B cell (primary cell): ENCODE results near the gene TTLL1. TPM values are rescaled to one million over a fixed set of nuclear protein-coding genes. Genes with fewer than 3 reads are reported as not detected.

Experiments
- ATAC-seq: fragments of 200-7000 bp; cut with Tn5 transposase; one replicate; pipeline ENCODE4 v1.10.0; 2021; ENCODE audit warnings: low read depth, mild to moderate bottlenecking, moderate number of reproducible peaks, moderate library complexity
- CTCF ChIA-PET: fragments of 350-600 bp; sonication (Branson Sonifier 250); formaldehyde crosslinking; loops from one replicate; lab custom pipeline; 2021; ENCODE audit warnings: antibody characterized with exemption, inconsistent platforms; lab: Charles Lee
- POLR2A ChIA-PET: fragments of 350-600 bp; sonication (Branson Sonifier 250); formaldehyde crosslinking; loops from one replicate; lab custom pipeline; 2021; ENCODE audit warnings: antibody characterized with exemption; lab: Charles Lee
- DNase-seq: peaks from one replicate; pipeline ENCODE4 v3.0.0; 2013
- H2AFZ ChIP-seq: 2 replicates; pipeline ENCODE4 v1.6.1; 2012; ENCODE audit warnings: mild to moderate bottlenecking, low read depth, low read length; ENCODE audit not compliant: insufficient read depth, poor library complexity, severe bottlenecking
- H3K27ac ChIP-seq, 2 donors: 1 replicate in 1 of 2; 2 replicates in 1 of 2; pipeline ENCODE4 v1.5.1; 2012 to 2013; ENCODE audit warnings: low read length in 2 of 2, mild to moderate bottlenecking in 2 of 2, moderate library complexity in 1 of 2
- H3K27me3 ChIP-seq, 4 experiments: fragments of 200-600 bp in 1 of 4; sonication (generic) in 1 of 4; replicated peaks in 1 of 4; 1 replicate in 2 of 4; 2 replicates in 2 of 4; pipeline versions ENCODE4 v1.6.1 to v1.7.0; 2013 to 2016; ENCODE audit warnings: low read length in 3 of 4, mild to moderate bottlenecking in 2 of 4, mixed read lengths in 1 of 4, moderate library complexity in 1 of 4; ENCODE audit not compliant: insufficient read depth in 4 of 4, control insufficient read depth in 3 of 4; ENCODE audit errors: control extremely low read depth in 1 of 4
- H3K36me3 ChIP-seq, 2 experiments: replicated peaks in 1 of 2; 1 replicate in 1 of 2; 2 replicates in 1 of 2; pipeline versions ENCODE4 v1.6.1 to v1.7.1; 2013; ENCODE audit warnings: low read length in 1 of 2; ENCODE audit not compliant: insufficient read depth in 2 of 2, control insufficient read depth in 1 of 2; ENCODE audit errors: control extremely low read depth in 1 of 2, extremely low read depth in 1 of 2
- H3K4me1 ChIP-seq, 2 donors: fragments of 200-600 bp in 1 of 2; sonication (generic) in 1 of 2; 1 replicate in 1 of 2; 2 replicates in 1 of 2; pipeline versions ENCODE4 v1.5.1 to v1.6.1; 2013 to 2017; ENCODE audit warnings: low read length in 2 of 2; ENCODE audit not compliant: control insufficient read depth in 2 of 2, insufficient read depth in 2 of 2
- H3K4me2 ChIP-seq: replicated peaks from 2 replicates; pipeline ENCODE3; 2012; ENCODE audit warnings: mild to moderate bottlenecking, low read depth, low read length; ENCODE audit not compliant: poor library complexity, severe bottlenecking
- H3K4me3 ChIP-seq, 5 experiments: fragments of 200-600 bp in 1 of 5; sonication (generic) in 1 of 5; 1 replicate in 3 of 5; 2 replicates in 2 of 5; pipeline versions ENCODE4 v1.5.1 to v1.7.0; 2011 to 2016; ENCODE audit warnings: low read length in 4 of 5, mild to moderate bottlenecking in 4 of 5, low read depth in 2 of 5, control low read depth in 1 of 5, moderate library complexity in 1 of 5; ENCODE audit not compliant: insufficient read depth in 1 of 5; ENCODE audit errors: control extremely low read depth in 1 of 5, extremely low read depth in 1 of 5
- H3K79me2 ChIP-seq: fragments of 200-600 bp; sonication (generic); one replicate; pipeline ENCODE4 v1.6.0; 2016; ENCODE audit warnings: low read length; ENCODE audit not compliant: control insufficient read depth, insufficient read depth
- H3K9ac ChIP-seq: fragments of 200-600 bp; sonication (generic); 2 replicates; pipeline ENCODE4 v1.6.1; 2017; ENCODE audit warnings: mild to moderate bottlenecking, low read length, moderate library complexity
- H3K9me3 ChIP-seq, 3 donors: one replicate each; pipeline versions ENCODE4 v1.6.1 to v1.7.1; 2013; ENCODE audit warnings: low read length in 2 of 3; ENCODE audit not compliant: control insufficient read depth in 2 of 3, insufficient read depth in 1 of 3; ENCODE audit errors: control extremely low read depth in 1 of 3
- H4K20me1 ChIP-seq: 2 replicates; pipeline ENCODE4 v1.6.0; 2012; ENCODE audit warnings: mild to moderate bottlenecking, low read length; ENCODE audit not compliant: insufficient read depth, control insufficient read depth, poor library complexity, severe bottlenecking
- H3K27ac Mint-ChIP-seq: one replicate; pipeline ENCODE4 v1.8.0; 2021; ENCODE audit warnings: mixed read lengths
- H3K27me3 Mint-ChIP-seq: one replicate; pipeline ENCODE4 v1.8.0; 2021; ENCODE audit warnings: mixed read lengths
- H3K4me1 Mint-ChIP-seq: one replicate; pipeline ENCODE4 v1.8.0; 2021; ENCODE audit warnings: mixed read lengths
- H3K4me3 Mint-ChIP-seq: one replicate; pipeline ENCODE4 v1.8.0; 2021; ENCODE audit warnings: mixed read lengths
- H3K9me3 Mint-ChIP-seq: one replicate; pipeline ENCODE4 v1.8.0; 2022; ENCODE audit warnings: mixed read lengths; ENCODE audit not compliant: insufficient read depth
- CTCF ChIP-seq: fragments of 200-600 bp; IDR thresholded peaks from one replicate; pipeline ENCODE4 v1.8.0; 2022; ENCODE audit warnings: antibody characterized with exemption, mild to moderate bottlenecking
- EZH2 ChIP-seq: IDR thresholded peaks from 2 replicates; pipeline ENCODE4 v1.6.1; 2012; ENCODE audit warnings: borderline replicate concordance, low read depth, mild to moderate bottlenecking, moderate library complexity, low read length; ENCODE audit not compliant: insufficient read depth, poor library complexity, severe bottlenecking
- WGBS: methylation state at CpG from one replicate; pipeline ENCODE4 v1.1.5; 2013; ENCODE audit warnings: missing lambda C conversion rate; ENCODE audit not compliant: insufficient coverage; 5-methylcytosine and 5-hydroxymethylcytosine counted together
- intact Hi-C: fragments of 100-400 bp; cut with micrococcal nuclease; formaldehyde crosslinking; loops from one replicate; pipeline ENCODE4 v1.10.0; 2022
- polyA plus RNA-seq: library from polyadenylated mRNA; depleted of rRNA; stranded (reverse); fragments of >200 nt; gene quantifications from 2 replicates; pipeline ENCODE4 v1.2.3, GENCODE V29; 2012
- total RNA-seq, 2 donors: library from RNA; stranded (reverse); fragments of 120-200 nt in 1 of 2; gene quantifications; 1 replicate in 1 of 2; 2 replicates in 1 of 2; pipeline versions ENCODE4 v1.2.3 to v1.2.4, GENCODE V29; 2013 to 2022

The TTLL1 gene
- total and polyA plus RNA-seq, 2 donors (not counting 1 experiment from before 2014, with no cell fraction given) = 3.0 to 3.3 TPM

- H3K79me2 ChIP-seq = no peaks in the 10 kb centered on the region
- no peak overlapping the region for H3K9ac ChIP-seq
- H3K36me3 ChIP-seq = no peaks in the 10 kb centered on the region
- CTCF ChIA-PET = no interaction called here
- no peak for ATAC-seq
- no peaks in the 10 kb centered on the region for H3K4me1 ChIP-seq
- WGBS = 80% methylated on average over 1 of the region's 12 CpGs
- H3K4me1 Mint-ChIP-seq = no peaks in the 10 kb centered on the region
- no peak for TF ChIP-seq CTCF
- TF ChIP-seq EZH2 = no peak
- intact Hi-C loops = no loop called here
- H2AFZ ChIP-seq = no peak overlapping the region
- H3K27ac ChIP-seq = no peak overlapping the region
- H3K9me3 Mint-ChIP-seq = no peaks in the 10 kb centered on the region
- no peak overlapping the region for H3K4me3 ChIP-seq
- DNase-seq = no peak
- H3K27me3 ChIP-seq = no peaks in the 10 kb centered on the region
- H4K20me1 ChIP-seq = no peaks in the 10 kb centered on the region
- no peak overlapping the region for H3K4me3 Mint-ChIP-seq
- POLR2A ChIA-PET = no interaction called here
- H3K4me2 ChIP-seq = no peak overlapping the region
- no peak overlapping the region for H3K27ac Mint-ChIP-seq
- H3K27me3 Mint-ChIP-seq = no peaks in the 10 kb centered on the region
- no peaks in the 10 kb centered on the region for H3K9me3 ChIP-seq
Measured at GRCh38 chr22:43078522-43078921, 10.7 kb downstream of the TTLL1 start.

DNA sequence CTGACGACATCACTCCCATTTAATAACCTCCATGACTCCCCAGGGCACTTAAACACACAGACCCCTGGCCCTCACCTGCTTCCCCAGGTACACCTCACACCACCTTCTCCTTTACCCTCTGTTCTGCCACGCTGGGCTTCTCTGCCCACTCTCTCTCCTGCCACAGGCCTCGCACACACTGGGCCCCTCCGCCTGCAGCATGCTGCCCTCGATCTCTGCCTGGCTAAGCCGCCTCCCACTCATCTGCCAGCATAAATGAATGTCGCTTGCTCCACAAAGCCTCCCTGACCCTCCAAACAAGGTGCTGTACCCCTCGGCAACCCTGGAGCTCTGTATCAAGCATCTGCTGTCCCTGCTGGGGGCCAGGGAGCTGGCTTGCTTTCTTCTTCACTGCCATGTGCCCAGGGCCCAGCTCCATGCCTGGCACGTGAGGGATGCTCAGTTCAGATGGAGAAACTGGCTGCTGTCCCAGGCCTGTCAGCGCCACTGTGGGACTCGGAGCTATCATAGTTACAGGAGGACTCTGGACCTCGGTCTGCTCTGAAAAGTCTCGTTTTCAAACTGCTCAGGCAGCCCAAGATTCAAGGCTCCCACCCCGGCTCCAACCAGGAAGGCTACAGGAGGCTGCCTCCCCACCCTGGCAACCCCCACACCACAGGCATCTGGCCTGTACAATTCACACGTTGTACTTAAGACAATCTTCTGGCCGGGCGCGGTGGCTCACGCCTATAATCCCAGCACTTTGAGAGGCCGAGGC is 11.9 kb downstream of the TTLL1 start:
- Histone ChIP-seq H3K4me1 (no peaks in the 10 kb centered on the region), H3K4me2 (no peak overlapping the region), H3K4me3 (no peak overlapping the region), H2AFZ (no peak overlapping the region), H3K79me2 (no peaks in the 10 kb centered on the region), H3K9me3 (no peaks in the 10 kb centered on the region), H3K27ac (no peak overlapping the region), H3K36me3 (no peaks in the 10 kb centered on the region), H3K9ac (no peak overlapping the region), H3K27me3 (no peaks in the 10 kb centered on the region), H4K20me1 (no peaks in the 10 kb centered on the region)
- TF ChIP-seq CTCF = no peak
- TF ChIP-seq EZH2 = no peak
- ChIA-PET POLR2A (no interaction called here), CTCF (interaction anchor here (0.5 kb wide), 1 partner anchor 204 kb away, joined by 4 read pairs; no protein-coding TSS in a partner anchor)
- 95% methylated on average over 14 of the region's 20 CpGs for WGBS
- Mint-ChIP-seq H3K4me3 (no peak overlapping the region), H3K9me3 (no peaks in the 10 kb centered on the region), H3K4me1 (no peaks in the 10 kb centered on the region), H3K27ac (no peak overlapping the region), H3K27me3 (no peaks in the 10 kb centered on the region)
- DNase-seq = no peak
- no peak for ATAC-seq
- intact Hi-C loops = no loop called here
